Endodermal cell (in vitro differentiated cells): ENCODE results near the gene SLC16A6. TPM values are rescaled to one million over a fixed set of nuclear protein-coding genes. Genes with fewer than 3 reads are reported as not detected.

Experiments
- DNase-seq: peaks from one replicate; pipeline ENCODE4 v3.0.0-alpha.2; 2017
- H3K27ac ChIP-seq: 2 replicates; pipeline ENCODE4 v1.5.1; 2013; ENCODE audit warnings: mild to moderate bottlenecking, low read depth, low read length, moderate library complexity
- H3K27me3 ChIP-seq: 2 replicates; pipeline ENCODE4 v1.6.1; 2013; ENCODE audit warnings: mild to moderate bottlenecking, low read length, moderate library complexity; ENCODE audit not compliant: insufficient read depth, control insufficient read depth, poor library complexity, severe bottlenecking
- H3K36me3 ChIP-seq: 2 replicates; pipeline ENCODE4 v1.7.0; 2013; ENCODE audit warnings: mild to moderate bottlenecking, low read length, moderate library complexity; ENCODE audit not compliant: control insufficient read depth, insufficient read depth
- H3K4me1 ChIP-seq: one replicate; pipeline ENCODE4 v1.7.0; 2013; ENCODE audit warnings: low read length; ENCODE audit not compliant: control insufficient read depth, insufficient read depth
- H3K4me3 ChIP-seq: 2 replicates; pipeline ENCODE4 v1.5.1; 2013; ENCODE audit warnings: mild to moderate bottlenecking, low read length, moderate library complexity
- H3K9ac ChIP-seq: 2 replicates; pipeline ENCODE4 v1.6.1; 2013; ENCODE audit warnings: mild to moderate bottlenecking, low read length, moderate library complexity; ENCODE audit not compliant: poor library complexity, severe bottlenecking; ENCODE audit errors: extremely low read depth
- H3K9me3 ChIP-seq: 2 replicates; pipeline ENCODE4 v1.6.1; 2013; ENCODE audit warnings: mild to moderate bottlenecking, low read length, moderate library complexity; ENCODE audit not compliant: control insufficient read depth
- H3K27ac Mint-ChIP-seq: 2 replicates; pipeline ENCODE4 v1.8.0; 2020; ENCODE audit warnings: mixed read lengths
- H3K27me3 Mint-ChIP-seq: 2 replicates; pipeline ENCODE4 v1.8.0; 2021; ENCODE audit warnings: mild to moderate bottlenecking, mixed read lengths; ENCODE audit not compliant: insufficient read depth
- H3K36me3 Mint-ChIP-seq: 2 replicates; pipeline ENCODE4 v1.8.0; 2020; ENCODE audit warnings: low read depth, mixed read lengths
- H3K4me1 Mint-ChIP-seq: 2 replicates; pipeline ENCODE4 v1.8.0; 2020; ENCODE audit warnings: mixed read lengths
- H3K4me3 Mint-ChIP-seq: 2 replicates; pipeline ENCODE4 v1.8.0; 2020; ENCODE audit warnings: mild to moderate bottlenecking, moderate library complexity, mixed read lengths
- H3K9me3 Mint-ChIP-seq: 2 replicates; pipeline ENCODE4 v1.8.0; 2020; ENCODE audit warnings: mild to moderate bottlenecking, mixed read lengths
- CTCF ChIP-seq: fragments of 200-600 bp; sonication (generic); conservative IDR thresholded peaks from 2 replicates; pipeline ENCODE4 v1.5.0; 2021; ENCODE audit warnings: antibody characterized with exemption, mild to moderate bottlenecking
- WGBS, 2 experiments: methylation state at CpG; one replicate each; pipeline versions ENCODE4 v1.1.5 to v1.1.7; 2013; ENCODE audit warnings: missing lambda C conversion rate in 2 of 2, mixed read lengths in 1 of 2; ENCODE audit not compliant: insufficient coverage in 1 of 2, insufficient read length in 1 of 2; 5-methylcytosine and 5-hydroxymethylcytosine counted together
- total RNA-seq, 2 donors: library from RNA; stranded (reverse); fragmentation: NEBNext Ultra II Directional in 1 of 2; extraction: Animal tissue kit (Norgen Biotek cat#: 25700) in 1 of 2; gene quantifications; 2 replicates in 1 of 2; 3 replicates in 1 of 2; pipeline ENCODE4 v1.2.1, GENCODE V29; 2021

The SLC16A6 gene
- total RNA-seq, 2 donors from 2014 or later: 0.18 to 0.58 TPM

DNA sequence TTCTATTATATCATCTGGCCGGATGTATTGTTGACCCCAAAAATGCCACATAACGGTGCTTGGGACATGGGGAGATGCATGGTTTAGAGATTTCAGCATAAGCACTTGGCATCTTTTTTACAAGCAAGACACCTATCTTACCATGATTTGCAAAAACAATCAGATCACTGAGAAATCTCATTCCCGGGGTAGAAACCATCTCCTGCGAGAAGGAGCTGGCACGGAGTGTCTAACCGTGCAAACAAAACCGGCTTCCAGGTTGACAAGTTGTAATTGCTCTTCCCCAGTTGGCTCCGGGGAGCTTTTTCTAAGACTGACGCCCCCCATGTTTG lies 1.0 kb downstream of the SLC16A6 start:
- peak overlapping the region; percentile 61 for H3K4me3 Mint-ChIP-seq
- no peak overlapping the region for H3K27ac Mint-ChIP-seq
- H3K9me3 Mint-ChIP-seq: no peaks in the 10 kb centered on the region
- Histone ChIP-seq H3K4me1 (no peaks in the 10 kb centered on the region), H3K27me3 (peaks cover 57% of the 10 kb centered on the region), H3K9ac (no peak overlapping the region), H3K4me3 (peak overlapping the region; percentile 84), H3K27ac (no peak overlapping the region), H3K9me3 (no peaks in the 10 kb centered on the region), H3K36me3 (no peaks in the 10 kb centered on the region)
- TF ChIP-seq CTCF: no peak
- no peaks in the 10 kb centered on the region for H3K36me3 Mint-ChIP-seq
- peaks cover 65% of the 10 kb centered on the region for H3K27me3 Mint-ChIP-seq
- H3K4me1 Mint-ChIP-seq: peaks cover 21% of the 10 kb centered on the region
- WGBS, 2 experiments: 22 to 35% methylated on average over 5 to 8 of the region's 9 CpGs
- no peak for DNase-seq

GRCh38 chr17:68289473-68289872 lies 1.5 kb downstream of the SLC16A6 start:
- Histone ChIP-seq H3K27me3 (peaks cover 53% of the 10 kb centered on the region), H3K4me3 (no peak overlapping the region), H3K9me3 (no peaks in the 10 kb centered on the region), H3K36me3 (no peaks in the 10 kb centered on the region), H3K9ac (no peak overlapping the region), H3K27ac (no peak overlapping the region), H3K4me1 (no peaks in the 10 kb centered on the region)
- no peak for DNase-seq
- peaks cover 61% of the 10 kb centered on the region for H3K27me3 Mint-ChIP-seq
- no peaks in the 10 kb centered on the region for H3K36me3 Mint-ChIP-seq
- H3K4me3 Mint-ChIP-seq: no peak overlapping the region
- no peaks in the 10 kb centered on the region for H3K9me3 Mint-ChIP-seq
- 70 to 75% methylated on average over 7 of the region's 7 CpGs for WGBS, 2 experiments
- H3K4me1 Mint-ChIP-seq: peaks cover 17% of the 10 kb centered on the region
- TF ChIP-seq CTCF: no peak
- H3K27ac Mint-ChIP-seq: no peak overlapping the region

DNA sequence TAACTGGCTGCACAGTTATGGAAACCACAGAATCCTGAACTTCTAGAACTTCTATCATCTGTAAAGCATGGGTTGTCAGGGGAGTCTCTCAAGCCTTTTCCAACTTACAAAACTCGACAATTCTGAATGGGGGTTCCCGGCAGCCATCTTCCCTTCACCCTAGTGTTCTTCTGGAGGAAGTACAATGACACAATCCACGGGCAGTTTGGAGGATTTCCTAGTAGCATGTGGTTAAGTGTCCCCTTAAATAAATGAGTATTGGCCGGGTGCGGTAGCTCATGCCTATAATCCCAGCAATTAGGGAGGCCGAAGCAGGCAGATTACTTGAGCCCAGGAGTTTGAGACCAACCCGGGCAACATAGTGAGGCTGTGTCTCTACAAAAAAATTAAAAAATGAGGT lies 2.1 kb downstream of the SLC16A6 start:
- peak; percentile 52 for DNase-seq
- Mint-ChIP-seq H3K27ac (no peak overlapping the region), H3K4me3 (no peak overlapping the region), H3K27me3 (peaks cover 54% of the 10 kb centered on the region), H3K4me1 (peaks cover 12% of the 10 kb centered on the region), H3K36me3 (no peaks in the 10 kb centered on the region), H3K9me3 (no peaks in the 10 kb centered on the region)
- Histone ChIP-seq H3K4me1 (no peaks in the 10 kb centered on the region), H3K27ac (no peak overlapping the region), H3K9ac (no peak overlapping the region), H3K9me3 (no peaks in the 10 kb centered on the region), H3K4me3 (no peak overlapping the region), H3K36me3 (no peaks in the 10 kb centered on the region), H3K27me3 (peaks cover 46% of the 10 kb centered on the region)
- TF ChIP-seq CTCF: peak; percentile 46
- 78 to 86% methylated on average over 7 of the region's 7 CpGs for WGBS, 2 experiments
